ENCODE measurements around the gene PTH1R.

The PTH1R gene

DNA sequence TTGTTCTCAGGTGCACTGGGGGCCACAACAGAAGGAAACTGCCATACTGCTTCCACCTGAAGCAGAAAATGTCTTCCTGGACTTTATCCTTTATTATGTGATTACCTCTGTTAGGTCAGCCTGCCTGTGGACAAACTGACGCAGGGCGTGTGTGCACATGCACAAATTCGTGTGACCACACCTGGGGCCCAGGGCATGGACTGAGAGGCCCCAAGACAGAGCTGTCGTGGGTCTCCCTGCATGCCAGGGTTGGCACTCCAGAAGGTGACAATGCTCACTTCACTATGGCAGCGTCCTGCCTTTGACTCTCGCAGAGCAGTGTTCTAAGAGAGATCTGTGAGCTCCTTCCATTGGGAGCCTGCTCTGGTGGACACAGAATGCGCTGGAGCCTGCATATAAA is 64.6 kb downstream of the PTH1R start:
- TF ChIP-seq, protein P1, sequence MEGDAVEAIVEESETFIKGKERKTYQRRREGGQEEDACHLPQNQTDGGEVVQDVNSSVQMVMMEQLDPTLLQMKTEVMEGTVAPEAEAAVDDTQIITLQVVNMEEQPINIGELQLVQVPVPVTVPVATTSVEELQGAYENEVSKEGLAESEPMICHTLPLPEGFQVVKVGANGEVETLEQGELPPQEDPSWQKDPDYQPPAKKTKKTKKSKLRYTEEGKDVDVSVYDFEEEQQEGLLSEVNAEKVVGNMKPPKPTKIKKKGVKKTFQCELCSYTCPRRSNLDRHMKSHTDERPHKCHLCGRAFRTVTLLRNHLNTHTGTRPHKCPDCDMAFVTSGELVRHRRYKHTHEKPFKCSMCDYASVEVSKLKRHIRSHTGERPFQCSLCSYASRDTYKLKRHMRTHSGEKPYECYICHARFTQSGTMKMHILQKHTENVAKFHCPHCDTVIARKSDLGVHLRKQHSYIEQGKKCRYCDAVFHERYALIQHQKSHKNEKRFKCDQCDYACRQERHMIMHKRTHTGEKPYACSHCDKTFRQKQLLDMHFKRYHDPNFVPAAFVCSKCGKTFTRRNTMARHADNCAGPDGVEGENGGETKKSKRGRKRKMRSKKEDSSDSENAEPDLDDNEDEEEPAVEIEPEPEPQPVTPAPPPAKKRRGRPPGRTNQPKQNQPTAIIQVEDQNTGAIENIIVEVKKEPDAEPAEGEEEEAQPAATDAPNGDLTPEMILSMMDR (IDR thresholded peaks at IDR 0.05; ENCODE audit: poor library complexity, severe bottlenecking), result no peak
- no peaks in the 10 kb centered on the region for H3K9me3 ChIP-seq (ENCODE audit: severe bottlenecking)
- no peak for ATAC-seq (ENCODE audit: low read depth)
- H3K27ac ChIP-seq (ENCODE audit: poor library complexity, severe bottlenecking), result no peak overlapping the region
- H3K4me3 ChIP-seq (ENCODE audit: severe bottlenecking), result no peak overlapping the region
- H3K4me1 ChIP-seq (ENCODE audit: insufficient read depth, poor library complexity, severe bottlenecking), result peaks cover 30% of the 10 kb centered on the region
- peaks cover 39% of the 10 kb centered on the region for H3K36me3 ChIP-seq (ENCODE audit: low read depth)
- H3K27me3 ChIP-seq (ENCODE audit: insufficient read depth, poor library complexity, severe bottlenecking), result no peaks in the 10 kb centered on the region
- no peak for DNase-seq (ENCODE audit: low spot score)

DNA sequence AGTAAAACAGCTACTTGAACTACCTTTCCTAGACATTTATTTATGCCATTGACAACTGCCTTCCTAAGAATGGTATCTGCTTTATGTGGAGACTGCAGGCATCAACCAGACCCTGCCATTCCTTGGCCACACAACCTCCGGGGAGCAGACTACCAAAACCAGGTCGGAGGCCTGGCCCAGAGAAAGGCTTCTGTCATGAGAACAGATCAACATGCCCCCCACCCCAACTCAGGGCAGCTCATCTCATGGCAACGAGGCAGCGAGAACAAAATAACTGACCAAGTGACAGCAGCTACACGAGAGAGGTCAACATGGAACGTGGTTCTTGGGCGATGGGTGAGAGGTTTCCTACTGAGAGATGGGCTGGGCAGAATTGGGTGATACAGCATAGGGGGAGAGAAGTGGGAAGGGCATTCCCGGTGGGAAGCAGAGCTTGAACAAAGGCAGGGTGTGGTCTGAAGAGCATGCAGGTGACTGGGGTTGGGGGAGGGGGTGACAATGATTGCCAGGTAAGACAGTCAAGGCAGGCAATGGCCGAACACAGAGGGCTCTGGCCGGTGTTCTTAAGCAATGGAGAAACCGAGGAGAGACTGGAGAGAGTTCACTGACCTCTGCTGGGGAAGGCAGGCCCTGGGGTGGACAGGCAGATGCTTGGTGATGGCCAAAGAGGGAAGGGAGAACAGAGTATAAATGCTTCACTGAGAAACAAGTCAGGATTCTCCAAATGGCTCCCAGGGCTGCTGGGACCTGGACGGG is 65.1 kb downstream of the PTH1R start:
- Histone ChIP-seq H3K4me3 (ENCODE audit: severe bottlenecking) (no peak overlapping the region), H3K4me1 (ENCODE audit: insufficient read depth, poor library complexity, severe bottlenecking) (peaks cover 34% of the 10 kb centered on the region), H3K9me3 (ENCODE audit: severe bottlenecking) (no peaks in the 10 kb centered on the region), H3K27ac (ENCODE audit: poor library complexity, severe bottlenecking) (peak overlapping the region; percentile 23), H3K27me3 (ENCODE audit: insufficient read depth, poor library complexity, severe bottlenecking) (no peaks in the 10 kb centered on the region), H3K36me3 (ENCODE audit: low read depth) (peaks cover 39% of the 10 kb centered on the region)
- TF ChIP-seq, protein P1 (IDR thresholded peaks at IDR 0.05; ENCODE audit: poor library complexity, severe bottlenecking), result no peak
- ATAC-seq (ENCODE audit: low read depth) (no peak), DNase-seq (ENCODE audit: low spot score) (no peak)

DNA sequence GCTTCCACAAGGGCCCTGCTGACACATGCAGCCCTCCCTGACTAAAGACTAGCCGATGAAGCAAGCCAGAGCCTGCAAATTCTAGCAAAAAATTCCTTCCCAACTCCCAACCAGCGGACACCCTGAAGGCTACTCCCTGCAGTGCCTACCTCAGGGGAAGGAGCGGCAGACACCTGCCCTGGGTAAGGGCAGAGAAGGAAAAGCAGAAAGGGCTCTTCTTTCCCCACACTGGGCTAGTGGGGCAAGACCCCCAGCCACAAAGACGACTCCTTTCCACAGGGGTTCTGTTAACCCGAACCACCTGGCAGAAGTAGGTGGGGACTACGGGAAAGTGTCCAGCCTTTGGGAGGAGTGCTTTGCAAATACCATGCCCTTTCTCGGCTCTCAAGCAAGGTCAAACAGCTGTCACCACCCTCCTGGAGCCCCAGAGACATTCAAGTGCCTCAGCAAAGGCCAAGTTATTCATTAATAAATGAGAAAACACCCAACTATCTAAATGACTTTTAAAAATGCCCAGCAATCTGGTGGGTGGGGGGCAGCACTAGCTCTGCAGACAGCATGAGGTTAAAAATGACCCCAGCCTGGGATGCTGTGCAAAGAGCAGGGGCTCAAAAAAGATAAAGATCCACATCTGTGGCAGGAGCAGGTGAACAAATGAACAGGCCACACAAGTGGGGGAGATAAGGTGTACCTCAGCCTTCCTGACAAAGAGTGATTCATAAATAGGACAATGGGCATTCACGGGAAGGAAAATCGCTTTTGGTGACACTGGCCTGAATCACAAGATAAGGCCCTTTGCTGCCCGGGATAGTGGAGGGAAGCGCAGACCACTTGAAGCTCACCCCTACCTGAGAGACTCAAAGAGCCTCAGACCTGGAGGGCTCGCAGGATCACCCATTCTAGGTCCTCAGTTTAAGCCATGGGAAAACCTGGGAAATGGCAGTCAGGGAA is 66.0 kb downstream of the PTH1R start:
- H3K4me1 ChIP-seq (ENCODE audit: insufficient read depth, poor library complexity, severe bottlenecking), result peaks cover 43% of the 10 kb centered on the region
- H3K27ac ChIP-seq (ENCODE audit: poor library complexity, severe bottlenecking), result peak overlapping the region; percentile 23
- peaks cover 42% of the 10 kb centered on the region for H3K36me3 ChIP-seq (ENCODE audit: low read depth)
- H3K4me3 ChIP-seq (ENCODE audit: severe bottlenecking), result no peak overlapping the region
- H3K27me3 ChIP-seq (ENCODE audit: insufficient read depth, poor library complexity, severe bottlenecking), result no peaks in the 10 kb centered on the region
- TF ChIP-seq, protein P1 (IDR thresholded peaks at IDR 0.05; ENCODE audit: poor library complexity, severe bottlenecking), result no peak
- DNase-seq (ENCODE audit: low spot score), result no peak
- peak; percentile 59 for ATAC-seq (ENCODE audit: low read depth)
- H3K9me3 ChIP-seq (ENCODE audit: severe bottlenecking), result no peaks in the 10 kb centered on the region

DNA sequence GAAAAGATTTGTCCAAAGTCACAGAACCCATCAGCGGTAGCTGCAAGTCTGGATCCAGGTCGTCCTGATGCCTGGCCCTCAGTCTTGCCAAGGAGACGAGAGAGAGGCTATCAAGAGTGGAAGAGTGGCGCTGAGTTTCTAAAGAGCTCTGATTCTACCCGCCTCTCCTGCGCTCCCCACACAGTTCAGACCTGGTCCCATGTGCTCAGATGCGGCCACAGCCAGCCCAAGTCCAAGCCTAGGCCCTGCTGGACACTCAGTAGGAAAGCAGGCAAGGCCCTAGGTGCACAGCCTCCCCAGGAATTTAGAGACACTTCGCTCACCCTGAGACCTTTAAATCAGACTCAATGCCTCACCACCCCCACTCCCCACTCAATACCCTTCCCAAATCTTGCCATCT is 66.7 kb downstream of the PTH1R start:
- H3K27me3 ChIP-seq (ENCODE audit: insufficient read depth, poor library complexity, severe bottlenecking), result no peaks in the 10 kb centered on the region
- ATAC-seq (ENCODE audit: low read depth), result 0 out of 3 replicates have a peak, but pooled peaks have one; percentile 5
- no peak for DNase-seq (ENCODE audit: low spot score)
- no peaks in the 10 kb centered on the region for H3K9me3 ChIP-seq (ENCODE audit: severe bottlenecking)
- TF ChIP-seq, protein P1 (IDR thresholded peaks at IDR 0.05; ENCODE audit: poor library complexity, severe bottlenecking), result no peak
- H3K4me3 ChIP-seq (ENCODE audit: severe bottlenecking), result no peak overlapping the region
- H3K27ac ChIP-seq (ENCODE audit: poor library complexity, severe bottlenecking), result peak overlapping the region; percentile 23
- peaks cover 36% of the 10 kb centered on the region for H3K36me3 ChIP-seq (ENCODE audit: low read depth)
- H3K4me1 ChIP-seq (ENCODE audit: insufficient read depth, poor library complexity, severe bottlenecking), result peaks cover 45% of the 10 kb centered on the region
